ENCODE data around the gene PTPRD.

GRCh38 chr9:9079473-9079872 is 1533.3 kb downstream of the PTPRD start:
- TF ChIP-seq, protein P1, sequence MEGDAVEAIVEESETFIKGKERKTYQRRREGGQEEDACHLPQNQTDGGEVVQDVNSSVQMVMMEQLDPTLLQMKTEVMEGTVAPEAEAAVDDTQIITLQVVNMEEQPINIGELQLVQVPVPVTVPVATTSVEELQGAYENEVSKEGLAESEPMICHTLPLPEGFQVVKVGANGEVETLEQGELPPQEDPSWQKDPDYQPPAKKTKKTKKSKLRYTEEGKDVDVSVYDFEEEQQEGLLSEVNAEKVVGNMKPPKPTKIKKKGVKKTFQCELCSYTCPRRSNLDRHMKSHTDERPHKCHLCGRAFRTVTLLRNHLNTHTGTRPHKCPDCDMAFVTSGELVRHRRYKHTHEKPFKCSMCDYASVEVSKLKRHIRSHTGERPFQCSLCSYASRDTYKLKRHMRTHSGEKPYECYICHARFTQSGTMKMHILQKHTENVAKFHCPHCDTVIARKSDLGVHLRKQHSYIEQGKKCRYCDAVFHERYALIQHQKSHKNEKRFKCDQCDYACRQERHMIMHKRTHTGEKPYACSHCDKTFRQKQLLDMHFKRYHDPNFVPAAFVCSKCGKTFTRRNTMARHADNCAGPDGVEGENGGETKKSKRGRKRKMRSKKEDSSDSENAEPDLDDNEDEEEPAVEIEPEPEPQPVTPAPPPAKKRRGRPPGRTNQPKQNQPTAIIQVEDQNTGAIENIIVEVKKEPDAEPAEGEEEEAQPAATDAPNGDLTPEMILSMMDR (IDR thresholded peaks at IDR 0.05 in 8 of 11, conservative IDR thresholded peaks at IDR 0.05 in 3 of 11) = no peak
- no peak for TF ChIP-seq POLR2AphosphoS5 (IDR thresholded peaks at IDR 0.05)
- TF ChIP-seq POLR2A (IDR thresholded peaks at IDR 0.05) = no peak
